ENCODE results near the gene AKR1B1.

AKR1B1 gene

GRCh38 chr7:134477954-134478353 is 19.1 kb upstream of the AKR1B1 start:
- Histone ChIP-seq H3K79me2 (ENCODE audit: insufficient read depth, low read length) (no peaks in the 10 kb centered on the region), H3K4me2 (ENCODE audit: low read length) (no peak overlapping the region), H3K36me3 (ENCODE audit: insufficient read depth, low read length) (no peaks in the 10 kb centered on the region), H3K9me2 (ENCODE audit: low read depth, low read length) (no peaks in the 10 kb centered on the region), H3K27me3 (ENCODE audit: insufficient read depth, low read length) (no peaks in the 10 kb centered on the region), H4K20me1 (ENCODE audit: insufficient read depth, low read length) (no peaks in the 10 kb centered on the region), H3K9me3 (ENCODE audit: low read length) (no peaks in the 10 kb centered on the region), H2AFZ (ENCODE audit: low read length) (no peak overlapping the region), H3K4me3 (ENCODE audit: low read depth, low read length, poor library complexity, severe bottlenecking) (no peak overlapping the region), H3K9ac (ENCODE audit: low read length) (no peak overlapping the region), H3K27ac (ENCODE audit: low read depth, low read length, poor library complexity, severe bottlenecking) (no peak overlapping the region), H3K4me1 (ENCODE audit: insufficient read depth, low read length, severe bottlenecking) (no peaks in the 10 kb centered on the region), H3F3A (ENCODE audit: insufficient read depth, low read length) (no peaks in the 10 kb centered on the region)
- no peak for TF ChIP-seq EZH2 (IDR thresholded peaks at IDR 0.05; ENCODE audit: borderline replicate concordance, low read length)
- no peak for TF ChIP-seq CTCF (IDR thresholded peaks at IDR 0.05; ENCODE audit: low read length)

DNA sequence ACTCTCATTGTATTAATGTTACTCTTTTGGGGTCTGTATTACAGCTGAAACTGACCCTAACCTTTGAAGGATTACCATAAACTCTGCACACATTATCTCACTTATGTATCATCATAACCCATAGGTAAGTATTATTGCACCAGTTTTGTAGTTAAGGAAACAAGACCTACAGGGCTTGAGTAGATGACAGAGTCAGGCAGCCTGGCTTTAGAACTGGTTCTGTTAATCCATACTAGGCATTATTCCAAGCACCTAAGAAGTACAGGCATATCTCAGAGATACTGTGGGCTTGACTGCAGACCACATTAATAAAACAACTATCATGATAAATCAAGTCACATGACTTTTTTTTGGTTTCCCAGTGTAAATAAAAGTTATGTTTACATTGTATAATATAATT is 17.1 kb upstream of the AKR1B1 start:
- H3K9me3 ChIP-seq (ENCODE audit: low read length): no peaks in the 10 kb centered on the region
- H3K79me2 ChIP-seq (ENCODE audit: insufficient read depth, low read length): no peaks in the 10 kb centered on the region
- TF ChIP-seq EZH2 (IDR thresholded peaks at IDR 0.05; ENCODE audit: borderline replicate concordance, low read length): no peak
- no peak for TF ChIP-seq CTCF (IDR thresholded peaks at IDR 0.05; ENCODE audit: low read length)
- no peaks in the 10 kb centered on the region for H3K27me3 ChIP-seq (ENCODE audit: insufficient read depth, low read length)
- no peaks in the 10 kb centered on the region for H3K9me2 ChIP-seq (ENCODE audit: low read depth, low read length)
- no peak overlapping the region for H2AFZ ChIP-seq (ENCODE audit: low read length)
- H3K27ac ChIP-seq (ENCODE audit: low read depth, low read length, poor library complexity, severe bottlenecking): no peak overlapping the region
- H3F3A ChIP-seq (ENCODE audit: insufficient read depth, low read length): no peaks in the 10 kb centered on the region
- no peaks in the 10 kb centered on the region for H4K20me1 ChIP-seq (ENCODE audit: insufficient read depth, low read length)
- H3K4me1 ChIP-seq (ENCODE audit: insufficient read depth, low read length, severe bottlenecking): no peaks in the 10 kb centered on the region
- H3K9ac ChIP-seq (ENCODE audit: low read length): no peak overlapping the region
- no peak overlapping the region for H3K4me3 ChIP-seq (ENCODE audit: low read depth, low read length, poor library complexity, severe bottlenecking)
- H3K4me2 ChIP-seq (ENCODE audit: low read length): no peak overlapping the region
- H3K36me3 ChIP-seq (ENCODE audit: insufficient read depth, low read length): no peaks in the 10 kb centered on the region

DNA sequence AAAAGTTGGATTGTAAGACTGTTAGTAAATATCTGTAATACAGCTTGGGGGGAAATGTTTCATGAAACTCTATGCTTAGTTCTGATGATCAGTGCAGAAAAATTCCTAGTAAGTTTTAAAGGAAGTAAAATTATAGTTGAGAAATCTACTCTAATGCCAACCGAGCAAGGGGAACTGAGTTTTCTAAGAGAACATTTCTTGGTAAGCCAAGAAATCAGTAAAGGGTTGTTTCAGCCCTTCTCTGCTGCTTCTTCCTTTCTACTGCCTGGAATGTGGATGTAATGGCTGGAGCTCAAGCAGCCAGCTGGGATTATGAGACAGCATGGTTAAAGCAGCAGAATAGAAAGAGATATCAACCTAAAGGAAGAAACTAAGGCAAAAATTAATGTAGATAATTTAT is 15.9 kb upstream of the AKR1B1 start:
- Histone ChIP-seq H3K27me3 (ENCODE audit: insufficient read depth, low read length) (no peaks in the 10 kb centered on the region), H3K79me2 (ENCODE audit: insufficient read depth, low read length) (no peaks in the 10 kb centered on the region), H3K9me2 (ENCODE audit: low read depth, low read length) (no peaks in the 10 kb centered on the region), H3K4me2 (ENCODE audit: low read length) (no peak overlapping the region), H3K27ac (ENCODE audit: low read depth, low read length, poor library complexity, severe bottlenecking) (no peak overlapping the region), H4K20me1 (ENCODE audit: insufficient read depth, low read length) (no peaks in the 10 kb centered on the region), H3K36me3 (ENCODE audit: insufficient read depth, low read length) (no peaks in the 10 kb centered on the region), H3K4me3 (ENCODE audit: low read depth, low read length, poor library complexity, severe bottlenecking) (no peak overlapping the region), H3K9ac (ENCODE audit: low read length) (no peak overlapping the region), H3F3A (ENCODE audit: insufficient read depth, low read length) (no peaks in the 10 kb centered on the region), H3K9me3 (ENCODE audit: low read length) (no peaks in the 10 kb centered on the region), H2AFZ (ENCODE audit: low read length) (no peak overlapping the region), H3K4me1 (ENCODE audit: insufficient read depth, low read length, severe bottlenecking) (no peaks in the 10 kb centered on the region)
- no peak for TF ChIP-seq EZH2 (IDR thresholded peaks at IDR 0.05; ENCODE audit: borderline replicate concordance, low read length)
- TF ChIP-seq CTCF (IDR thresholded peaks at IDR 0.05; ENCODE audit: low read length): no peak
